K562 (cell line): ENCODE results near the gene NBPF9. TPM values are rescaled to one million over a fixed set of nuclear protein-coding genes. Genes with fewer than 3 reads are reported as not detected.
"Not testable (repeated sequence)": the region's sequence is repeated elsewhere in the genome, so short reads cannot be mapped to it uniquely, and the experiment has no call there.

Source experiments
- ATAC-seq: fragments of 200-7000 bp; cut with Tn5 transposase; 3 replicates; pipeline ENCODE4 v1.9.1; 2020; ENCODE audit warnings: moderate library complexity
- Bru-seq: library from RNA; stranded (reverse); fragments of 400-500 nt; gene quantifications from one replicate; lab custom pipeline; 2021; lab: Mats Ljungman, UMichigan
- BruChase-seq, 2 experiments: library from RNA; stranded (reverse); fragments of 400-500 nt; gene quantifications; one replicate each; lab custom pipeline; 2021; lab: Mats Ljungman, UMichigan
- BruUV-seq: library from RNA; stranded (reverse); fragments of 400-500 nt; replicated peaks from 2 replicates; lab custom pipeline; 2021; lab: Mats Ljungman, UMichigan
- CTCF ChIA-PET: fragments of 300-600 bp; formaldehyde crosslinking; extraction: SDS; loops from one replicate; lab custom pipeline; 2021; ENCODE audit warnings: low intra/inter-chr PET ratio; lab: Yijun Ruan, JAX
- POLR2A ChIA-PET: fragments of 300-600, 350-650 bp; sonication (Branson Sonifier 250); formaldehyde crosslinking; extraction: SDS; loops from one replicate; lab custom pipeline; 2021; ENCODE audit warnings: antibody characterized with exemption, inconsistent platforms; lab: Yijun Ruan, JAX
- DNase-seq, 4 experiments: peaks; one replicate each; pipeline versions ENCODE4 v3.0.0 to v3.0.0-alpha.2; 2011 to 2018; ENCODE audit warnings: low spot score in 3 of 4, mixed read lengths in 3 of 4; ENCODE audit errors: extremely low read depth in 1 of 4
- FAIRE-seq: peaks from 2 replicates; lab custom pipeline; 2011; peaks lifted over from hg19 to GRCh38; lab: Jason Lieb, UNC
- H2AFZ ChIP-seq: 2 replicates; pipeline ENCODE4 v1.6.0; 2011; ENCODE audit warnings: low read depth, low read length, control low read depth, inconsistent platforms
- H3K27ac ChIP-seq: fragments of 200-600 bp; 3 replicates; pipeline ENCODE4 v1.8.0; 2011; ENCODE audit warnings: low read depth, mild to moderate bottlenecking, control low read depth, inconsistent platforms, low read length, moderate library complexity, mixed read lengths; ENCODE audit errors: extremely low read depth
- H3K27me3 ChIP-seq, 2 experiments: fragments of 300-600 bp in 1 of 2; 2 replicates in 1 of 2; 3 replicates in 1 of 2; pipeline versions ENCODE4 v1.6.0 to v1.8.0; 2011; ENCODE audit warnings: inconsistent platforms in 2 of 2, low read length in 2 of 2, mild to moderate bottlenecking in 1 of 2, mixed read lengths in 1 of 2, moderate library complexity in 1 of 2; ENCODE audit not compliant: control insufficient read depth in 2 of 2, insufficient read depth in 2 of 2
- H3K36me3 ChIP-seq: fragments of 300-600 bp; 3 replicates; pipeline ENCODE4 v1.8.0; 2011; ENCODE audit warnings: mild to moderate bottlenecking, low read length, inconsistent platforms; ENCODE audit not compliant: control insufficient read depth, insufficient read depth
- H3K4me1 ChIP-seq, 2 experiments: fragments of 200-600 bp in 1 of 2; replicated peaks in 1 of 2; 2 replicates in 1 of 2; 3 replicates in 1 of 2; pipeline versions ENCODE4 v1.5.1 to v1.8.0; 2011; ENCODE audit warnings: inconsistent platforms in 2 of 2, low read length in 2 of 2, mild to moderate bottlenecking in 1 of 2, mixed read lengths in 1 of 2, moderate library complexity in 1 of 2; ENCODE audit not compliant: control insufficient read depth in 2 of 2, insufficient read depth in 2 of 2
- H3K4me2 ChIP-seq: 2 replicates; pipeline ENCODE4 v1.6.1; 2011; ENCODE audit warnings: low read length, control low read depth, inconsistent platforms, mixed read lengths; ENCODE audit not compliant: insufficient read depth
- H3K4me3 ChIP-seq: fragments of 200-600 bp; sonication (generic), shearing (Covaris generic); 2 replicates; pipeline ENCODE4 v1.5.1; 2016; ENCODE audit warnings: control low read depth, inconsistent platforms
- H3K79me2 ChIP-seq: fragments of 200-600 bp; 3 replicates; pipeline ENCODE4 v1.8.0; 2011; ENCODE audit warnings: low read length, inconsistent platforms; ENCODE audit not compliant: control insufficient read depth, insufficient read depth
- H3K9ac ChIP-seq, 2 experiments: 2 replicates each; pipeline versions ENCODE4 v1.6.0 to v1.6.1; 2011; ENCODE audit warnings: low read depth in 2 of 2, low read length in 2 of 2, control low read depth in 1 of 2, inconsistent platforms in 1 of 2, mild to moderate bottlenecking in 1 of 2, mixed read lengths in 1 of 2; ENCODE audit not compliant: insufficient read depth in 1 of 2
- H3K9me1 ChIP-seq: one replicate; pipeline ENCODE4 v1.6.0; 2011; ENCODE audit warnings: inconsistent platforms, mild to moderate bottlenecking, low read length, moderate library complexity; ENCODE audit not compliant: control insufficient read depth, insufficient read depth
- H3K9me3 ChIP-seq: replicated peaks from 2 replicates; pipeline ENCODE4 v1.5.1; 2011; ENCODE audit warnings: low read depth, low read length, inconsistent platforms; ENCODE audit not compliant: control insufficient read depth, insufficient read depth
- H4K20me1 ChIP-seq: replicated peaks from 2 replicates; pipeline ENCODE4 v1.6.1; 2011; ENCODE audit warnings: low read length, inconsistent platforms, mixed read lengths; ENCODE audit not compliant: control insufficient read depth, insufficient read depth
- ATF7 ChIP-seq: fragments of 450-650 bp; IDR thresholded peaks from 2 replicates; pipeline ENCODE4 v1.7.1; 2014; ENCODE audit warnings: mild to moderate bottlenecking, moderate library complexity
- E2F3 ChIP-seq: fragments of 250-450 bp; sonication (Bioruptor Pico); IDR thresholded peaks from 2 replicates; pipeline ENCODE4 v1.4.0; 2020; ENCODE audit warnings: mild to moderate bottlenecking
- MAZ ChIP-seq, 2 experiments: fragments of 450-650 bp in 1 of 2; sonication (generic) in 1 of 2; formaldehyde crosslinking; IDR thresholded peaks in 1 of 2; conservative IDR thresholded peaks in 1 of 2; 2 replicates each; pipeline versions ENCODE4 v1.4.0 to v1.5.0; 2020; ENCODE audit warnings: mild to moderate bottlenecking in 1 of 2, missing genetic modification reagents in 1 of 2
- MEIS2 ChIP-seq: fragments of 450-650 bp; IDR thresholded peaks from 2 replicates; pipeline ENCODE4 v1.6.1; 2014; ENCODE audit warnings: mild to moderate bottlenecking; ENCODE audit not compliant: partially characterized antibody
- MTA3 ChIP-seq: fragments of 450-650 bp; formaldehyde crosslinking; IDR thresholded peaks from 2 replicates; pipeline ENCODE4 v1.6.1; 2017; ENCODE audit warnings: mild to moderate bottlenecking, borderline replicate concordance
- POLR2B ChIP-seq: fragments of 450-650 bp; IDR thresholded peaks from 2 replicates; pipeline ENCODE4 v1.6.1; 2018; ENCODE audit warnings: low read depth; ENCODE audit not compliant: partially characterized antibody
- POLR2G ChIP-seq: fragments of 200-400 bp; formaldehyde crosslinking; IDR thresholded peaks from 2 replicates; pipeline ENCODE4 v1.6.1; 2017; ENCODE audit warnings: low read depth, mild to moderate bottlenecking, antibody characterized with exemption, low read length, moderate library complexity
- RAD21 ChIP-seq, 2 experiments: fragments of 250-450 bp in 1 of 2; fragments of 450-650 bp in 1 of 2; sonication (Bioruptor Pico) in 1 of 2; formaldehyde crosslinking in 1 of 2; IDR thresholded peaks in 1 of 2; conservative IDR thresholded peaks in 1 of 2; 2 replicates each; pipeline versions ENCODE4 v1.4.0 to v1.8.0; 2020 to 2022; ENCODE audit warnings: mild to moderate bottlenecking in 2 of 2, moderate library complexity in 1 of 2
- RBFOX2 ChIP-seq: fragments of 200-400 bp; formaldehyde crosslinking; IDR thresholded peaks from 2 replicates; pipeline ENCODE4 v1.6.1; 2017; ENCODE audit warnings: low read depth, mild to moderate bottlenecking, low read length, moderate library complexity
- SMAD4 ChIP-seq: fragments of 250-450 bp; sonication (Bioruptor Pico); conservative IDR thresholded peaks from 2 replicates; pipeline ENCODE4 v1.8.0; 2021; ENCODE audit warnings: inconsistent platforms, mild to moderate bottlenecking, moderate library complexity
- ZBTB1 ChIP-seq: sonication (generic); formaldehyde crosslinking; IDR thresholded peaks from 2 replicates; pipeline ENCODE4 v1.8.1; 2023; ENCODE audit warnings: missing genetic modification reagents, low read depth, mild to moderate bottlenecking, borderline replicate concordance
- ZBTB17 ChIP-seq: fragments of 450-650 bp; formaldehyde crosslinking; IDR thresholded peaks from 2 replicates; pipeline ENCODE4 v1.4.0; 2020; ENCODE audit warnings: mild to moderate bottlenecking
- WGBS: fragments of 100-300 bp; shearing (Covaris generic); methylation state at CpG from one replicate; pipeline ENCODE4 v1.1.6; 2016; ENCODE audit warnings: low coverage, mixed read lengths; ENCODE audit not compliant: insufficient coverage; ENCODE audit errors: missing lambda C conversion rate; 5-methylcytosine and 5-hydroxymethylcytosine counted together
- in situ Hi-C: fragments of 300-500 bp; cut with MboI; formaldehyde crosslinking; loops from 4 replicates; pipeline ENCODE4 v1.15.0; 2018; ENCODE audit warnings: inconsistent platforms, mixed read lengths
- intact Hi-C: fragments of 100-400 bp; cut with micrococcal nuclease; formaldehyde crosslinking; loops from 2 replicates; pipeline ENCODE4 v1.14.2; 2022
- long read RNA-seq, 3 experiments: library from polyadenylated mRNA in 2 of 3; library from RNA in 1 of 3; unstranded in 2 of 3; stranded (forward) in 1 of 3; transcript quantifications; one replicate each; pipeline ENCODE4 v2.0.0, GENCODE V29; 2019 to 2022
- polyA minus RNA-seq, 3 experiments: library from RNA; depleted of rRNA, polyadenylated mRNA; stranded (reverse); fragments of >200 nt; gene quantifications; 2 replicates each; pipeline ENCODE4 v1.2.3, GENCODE V29; 2011
- polyA plus RNA-seq, 8 experiments: library from polyadenylated mRNA; depleted of rRNA in 4 of 8; stranded (reverse) in 5 of 8; unstranded in 3 of 8; fragments of >200 nt; fragmentation: Nextera tagmentation in 2 of 8; fragmentation: Illumina TruSeq in 1 of 8; extraction: Ambion mirVana in 2 of 8; extraction: Trizol in 1 of 8; gene quantifications; 2 replicates each; pipeline versions ENCODE4 v1.2.1 to v1.2.3, GENCODE V29; 2011 to 2014; ENCODE audit warnings: inconsistent platforms in 1 of 8, missing spikeins in 1 of 8
- total RNA-seq, 7 experiments: library from RNA; depleted of rRNA in 6 of 7; stranded (reverse); fragments of >200 nt in 6 of 7; fragmentation: Illumina TruSeq in 2 of 7; extraction: Trizol in 2 of 7; gene quantifications; 2 replicates each; pipeline versions ENCODE4 v1.2.1 to v1.2.3, GENCODE V29; 2011 to 2021; ENCODE audit warnings: low replicate concordance in 1 of 7

Gene NBPF9
- 32.5 and 51.2 TPM in 2 replicates for total RNA-seq (2011; cell fraction: chromatin; rRNA removed; ENCODE audit: low replicate concordance)
- 13.7 and 17.5 TPM in 2 replicates for total RNA-seq (2011; cell fraction: nucleolus; rRNA removed)
- 26.5 and 36.9 TPM in 2 replicates for total RNA-seq (2011; cell fraction: nucleoplasm; rRNA removed)
- total RNA-seq (2014; rRNA removed) (3.6 and 3.7 TPM in 2 replicates), total RNA-seq (2014; rRNA removed; fragmentation: Illumina TruSeq; extraction: Trizol) (6.1 and 6.7 TPM in 2 replicates), total RNA-seq (2015; rRNA removed; fragmentation: Illumina TruSeq; extraction: Trizol) (6.9 TPM in 2 replicates), total RNA-seq (2021) (5.2 and 6.8 TPM in 2 replicates), polyA plus RNA-seq (2011; rRNA removed) (8.1 and 8.5 TPM in 2 replicates), polyA plus RNA-seq (2014; fragmentation: Illumina TruSeq; extraction: Trizol) (4.6 and 6.7 TPM in 2 replicates), polyA plus RNA-seq (2014; fragmentation: Nextera tagmentation; extraction: Ambion mirVana) (1 to 10 TPM; 1.3 to 1.9 TPM), polyA plus RNA-seq (2014; rRNA removed) (4.8 and 5.4 TPM in 2 replicates), polyA minus RNA-seq (2011; rRNA and poly(A)+ RNA removed) (13.9 and 14.2 TPM in 2 replicates), Bru-seq, nascent RNA (percentile 56 among the genes with signal in this experiment), BruChase-seq, experiment 1, labeled RNA remaining after a 2-hour chase (percentile 56 among the genes with signal in this experiment), BruChase-seq, experiment 2, labeled RNA remaining after a 6-hour chase (percentile 61 among the genes with signal in this experiment)
- 3.1 and 5.0 TPM in 2 replicates for polyA plus RNA-seq (2011; cell fraction: cytosol; rRNA removed)
- polyA plus RNA-seq (2011; cell fraction: nucleus; rRNA removed): 25.0 and 25.4 TPM in 2 replicates
- 5.6 and 9.4 TPM in 2 replicates for polyA plus RNA-seq (2012)
- 3.6 and 4.2 TPM in 2 replicates for polyA minus RNA-seq (2011; cell fraction: cytosol; rRNA and poly(A)+ RNA removed)
- 12.3 and 17.7 TPM in 2 replicates for polyA minus RNA-seq (2011; cell fraction: nucleus; rRNA and poly(A)+ RNA removed)
- long read RNA-seq, experiment 1, partial matches to known transcripts: 2 of 23 reads
- long read RNA-seq, experiment 1, other reads (novel, unspliced or antisense): 21 of 23 reads
- long read RNA-seq, experiment 2, partial matches to known transcripts: 1 of 2 reads
- long read RNA-seq, experiment 2, other reads (novel, unspliced or antisense): 1 of 2 reads
- long read RNA-seq, experiment 3, partial matches to known transcripts: 0 of 3 reads
- long read RNA-seq, experiment 3, other reads (novel, unspliced or antisense): 3 of 3 reads

GRCh38 chr1:149103109-149104081 is at the start of gene NBPF9:
TSS of gene NBPF9 (minus strand) at chr1:149103551. CDS start at chr1:149082139, 21,412 bp downstream.
- Histone ChIP-seq H3K4me3 (peak within 1 kb of the TSS; percentile 19; the same call in 1 of the 2 replicates), H3K9ac (peak within 1 kb of the TSS in 1 of 2 experiments; percentile 87; a peak in 2 of 4 replicates), H2AFZ (peak within 1 kb of the TSS; percentile 80)
- BruUV-seq, H3K27ac ChIP-seq, H3K9me3 ChIP-seq, H3K9me1 ChIP-seq, H4K20me1 ChIP-seq, CTCF ChIA-PET, intact Hi-C loops, H3K4me2 ChIP-seq, H3K4me1 ChIP-seq, H3K27me3 ChIP-seq, POLR2A ChIA-PET, in situ Hi-C loops, H3K36me3 ChIP-seq, H3K79me2 ChIP-seq: not testable (repeated sequence)
- WGBS: 2% methylated on average over 19 of the region's 85 CpGs
- FAIRE-seq (peak; percentile 48), ATAC-seq (peak; percentile 100), DNase-seq (peak in 1 of 4 experiments; percentile 61)
- TF ChIP-seq SMAD4 (CRISPR knock-in tag): peak; percentile 46; the same call in 1 of the 2 replicates
- peak; percentile 44 for TF ChIP-seq POLR2B
- 0 out of 2 replicates have a peak, but pooled peaks have one; percentile 17 for TF ChIP-seq ZBTB17
- peak; percentile 53 for TF ChIP-seq POLR2G
- peak; percentile 26; the same call in 1 of the 2 replicates for TF ChIP-seq RBFOX2
- TF ChIP-seq MAZ (CRISPR knock-in tag; conservative IDR thresholded peaks at IDR 0.05 in 1 of 2, IDR thresholded peaks at IDR 0.05 in 1 of 2): 0 out of 4 replicates have a peak, but pooled peaks of 1 of the 2 experiments have one; percentile 22
- peak; percentile 46 for TF ChIP-seq ATF7
- TF ChIP-seq MEIS2: peak; percentile 62
- TF ChIP-seq E2F3 (CRISPR knock-in tag): 0 out of 2 replicates have a peak, but pooled peaks have one; percentile 39
- TF ChIP-seq ZBTB1 (CRISPR knock-in tag): 0 out of 2 replicates have a peak, but pooled peaks have one; percentile 51
- TF ChIP-seq MTA3: peak; percentile 25; the same call in 1 of the 2 replicates
- TF ChIP-seq RAD21 (CRISPR knock-in tag; conservative IDR thresholded peaks at IDR 0.05 in 1 of 2, IDR thresholded peaks at IDR 0.05 in 1 of 2): peak in 1 of 2 experiments; percentile 12; a peak in 1 of 4 replicates
